HG02623 (cell line): ENCODE data around the gene PCA3.

Experiments
- ATAC-seq: cut with Tn5 transposase; IDR thresholded peaks from one replicate; pipeline ENCODE4 v1.9.1; 2021; ENCODE audit warnings: moderate library complexity; ENCODE audit not compliant: unreplicated experiment

PCA3 gene

GRCh38 chr9:76756268-76756640 is 8.0 kb upstream of the PCA3 start:
- no peak for ATAC-seq

GRCh38 chr9:76756941-76757673 is 7.1 kb upstream of the PCA3 start:
- ATAC-seq, result no peak

- ATAC-seq, result no peak
Measured at GRCh38 chr9:76758476-76758875, 5.8 kb upstream of the PCA3 start.

GRCh38 chr9:76759732-76760131 is 4.5 kb upstream of the PCA3 start:
- ATAC-seq, result no peak

- ATAC-seq, result no peak
Measured at GRCh38 chr9:76761448-76761847, 2.8 kb upstream of the PCA3 start.

- no peak for ATAC-seq
Measured at GRCh38 chr9:76766126-76766525, 1.9 kb downstream of the PCA3 start.

- no peak for ATAC-seq
Measured at GRCh38 chr9:76772686-76773445, 8.6 kb downstream of the PCA3 start.

GRCh38 chr9:76784881-76785280 is 20.6 kb downstream of the PCA3 start:
- ATAC-seq, result no peak

GRCh38 chr9:76785501-76785900 is 21.3 kb downstream of the PCA3 start:
- no peak for ATAC-seq

- no peak for ATAC-seq
Measured at GRCh38 chr9:76787677-76788076, 23.4 kb downstream of the PCA3 start.

- no peak for ATAC-seq
Measured at GRCh38 chr9:76789840-76790239, 25.6 kb downstream of the PCA3 start.

- ATAC-seq, result no peak
Measured at GRCh38 chr9:76793784-76794431, 29.7 kb downstream of the PCA3 start.

- no peak for ATAC-seq
Measured at GRCh38 chr9:76796296-76796695, 32.1 kb downstream of the PCA3 start.

GRCh38 chr9:76798527-76798926 is 34.3 kb downstream of the PCA3 start:
- no peak for ATAC-seq

- no peak for ATAC-seq
Measured at GRCh38 chr9:76799473-76799872, 35.2 kb downstream of the PCA3 start.

GRCh38 chr9:76800901-76801300 is 36.7 kb downstream of the PCA3 start:
- ATAC-seq, result no peak

- no peak for ATAC-seq
Measured at GRCh38 chr9:76803083-76803482, 38.8 kb downstream of the PCA3 start.

- no peak for ATAC-seq
Measured at GRCh38 chr9:76803762-76804161, 39.5 kb downstream of the PCA3 start.

- ATAC-seq, result no peak
Measured at GRCh38 chr9:76808636-76809035, 44.4 kb downstream of the PCA3 start.

GRCh38 chr9:76810377-76810957 is 46.2 kb downstream of the PCA3 start:
- no peak for ATAC-seq

- ATAC-seq, result no peak
Measured at GRCh38 chr9:76812591-76812990, 48.4 kb downstream of the PCA3 start.

- no peak for ATAC-seq
Measured at GRCh38 chr9:76817489-76817888, 53.3 kb downstream of the PCA3 start.
